Lung microvascular endothelial cell (primary cell): ENCODE results near the gene RAET1E. TPM values are rescaled to one million over a fixed set of nuclear protein-coding genes. Genes with fewer than 3 reads are reported as not detected.
A peak's percentile ranks its signal among the peaks of the same experiment; 100 is the strongest.
"Not testable (repeated sequence)": the region's sequence is repeated elsewhere in the genome, so short reads cannot be mapped to it uniquely, and the experiment has no call there.

Experiments
- DNase-seq, 2 donors: peaks; one replicate each; pipeline versions ENCODE4 v3.0.0 to v3.0.0-alpha.2; 2010; ENCODE audit warnings: low read depth in 2 of 2
- total RNA-seq: library from RNA; depleted of rRNA; stranded (reverse); fragments of >200 nt; gene quantifications from 2 replicates; pipeline ENCODE4 v1.2.1, GENCODE V29; 2014

Gene RAET1E
- total RNA-seq, 1 donor from 2014 or later = not detected

DNA sequence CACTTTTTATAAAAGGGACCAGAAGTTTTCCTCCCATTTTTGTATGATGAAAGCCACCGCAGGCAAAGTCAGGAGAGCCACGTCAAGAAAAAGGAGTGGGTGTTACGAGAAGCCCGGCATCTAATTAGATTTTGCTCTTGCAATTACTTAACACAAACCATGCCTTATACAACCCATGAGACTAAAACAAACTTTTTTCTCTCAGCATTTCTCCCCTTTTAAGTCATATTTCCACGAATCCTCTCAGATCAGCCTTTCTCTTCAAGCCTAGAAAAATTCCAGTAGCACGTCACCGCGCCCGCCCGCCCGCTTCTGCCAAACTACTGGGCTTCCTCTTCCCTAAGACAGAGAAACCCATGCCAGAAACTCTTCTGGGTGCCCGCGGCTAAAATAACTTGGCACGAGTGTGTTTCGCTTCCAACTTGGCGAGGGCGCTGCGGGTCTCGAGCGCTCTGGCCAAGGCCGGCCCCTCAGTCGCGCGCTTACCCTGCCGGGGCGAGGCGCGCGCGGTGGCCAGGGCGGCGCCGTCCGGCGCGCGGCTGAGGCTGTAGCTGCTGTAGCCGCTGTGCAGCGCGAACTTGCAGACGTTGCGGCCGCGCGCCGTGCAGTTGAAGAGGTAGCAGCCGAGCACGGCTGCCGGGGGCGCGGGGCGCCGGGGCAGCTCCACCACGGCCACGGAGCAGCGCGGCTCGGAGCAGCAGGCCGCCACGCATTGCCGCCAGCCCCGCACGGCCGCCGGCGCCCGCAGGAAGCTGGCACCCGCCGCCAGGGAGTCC, 34.8 kb downstream of the RAET1E start:
- DNase-seq = peak; percentile 74 to 79

DNA sequence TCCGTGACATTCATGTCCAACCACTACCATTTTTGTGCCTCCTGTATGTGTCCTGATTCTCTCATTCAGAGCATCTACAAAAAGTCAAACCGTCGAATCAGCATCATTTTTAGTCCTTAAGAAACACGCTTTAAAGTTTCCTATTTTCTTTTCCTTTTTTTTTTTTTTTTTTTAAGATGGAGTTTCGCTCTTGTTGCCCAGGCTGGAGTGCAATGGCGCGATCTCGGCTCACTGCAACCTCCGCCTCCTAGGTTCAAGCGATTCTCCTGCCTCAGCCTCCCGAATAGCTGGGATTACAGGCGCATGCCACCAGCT, 35.5 kb downstream of the RAET1E start:
- not testable (repeated sequence) for DNase-seq

DNA sequence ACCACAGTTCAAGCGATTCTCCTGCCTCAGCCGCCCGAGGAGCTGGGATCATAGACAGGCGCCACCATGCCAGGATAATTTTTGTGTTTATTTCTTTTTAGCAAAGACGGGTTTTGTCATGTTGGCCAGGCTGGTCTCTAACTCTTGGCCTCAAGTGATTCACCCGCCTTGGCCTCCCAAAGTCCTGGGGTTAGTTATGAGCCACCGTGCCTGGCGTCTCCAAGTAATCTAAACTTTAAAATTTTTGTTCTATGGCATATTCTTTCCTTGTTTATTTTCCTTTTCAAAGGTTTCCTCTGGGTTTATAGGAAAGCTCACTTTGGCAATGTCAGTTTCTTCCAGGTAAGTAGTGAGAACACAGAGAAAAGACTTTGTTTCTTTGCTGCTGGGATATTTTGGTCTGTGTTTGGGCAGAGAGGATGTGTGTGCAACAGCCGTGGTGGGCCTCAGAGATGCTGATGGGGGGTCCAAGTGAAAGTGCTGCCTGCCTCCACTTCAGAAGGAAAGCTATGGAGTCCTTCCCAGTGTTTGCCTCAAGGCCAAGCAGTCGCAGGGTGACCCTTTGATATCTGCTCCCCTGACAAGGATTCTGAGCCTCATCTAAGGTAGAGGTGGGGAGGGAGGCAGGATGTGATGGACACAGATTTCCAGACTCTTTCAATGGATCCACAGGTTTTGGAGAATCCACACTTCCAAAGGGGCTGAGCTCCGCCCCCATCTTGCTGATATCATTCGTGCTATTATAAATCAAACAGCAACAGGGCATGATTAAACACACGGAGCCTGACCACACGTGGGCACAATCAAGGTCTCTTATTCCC, 36.1 kb downstream of the RAET1E start:
- DNase-seq = no peak

DNA sequence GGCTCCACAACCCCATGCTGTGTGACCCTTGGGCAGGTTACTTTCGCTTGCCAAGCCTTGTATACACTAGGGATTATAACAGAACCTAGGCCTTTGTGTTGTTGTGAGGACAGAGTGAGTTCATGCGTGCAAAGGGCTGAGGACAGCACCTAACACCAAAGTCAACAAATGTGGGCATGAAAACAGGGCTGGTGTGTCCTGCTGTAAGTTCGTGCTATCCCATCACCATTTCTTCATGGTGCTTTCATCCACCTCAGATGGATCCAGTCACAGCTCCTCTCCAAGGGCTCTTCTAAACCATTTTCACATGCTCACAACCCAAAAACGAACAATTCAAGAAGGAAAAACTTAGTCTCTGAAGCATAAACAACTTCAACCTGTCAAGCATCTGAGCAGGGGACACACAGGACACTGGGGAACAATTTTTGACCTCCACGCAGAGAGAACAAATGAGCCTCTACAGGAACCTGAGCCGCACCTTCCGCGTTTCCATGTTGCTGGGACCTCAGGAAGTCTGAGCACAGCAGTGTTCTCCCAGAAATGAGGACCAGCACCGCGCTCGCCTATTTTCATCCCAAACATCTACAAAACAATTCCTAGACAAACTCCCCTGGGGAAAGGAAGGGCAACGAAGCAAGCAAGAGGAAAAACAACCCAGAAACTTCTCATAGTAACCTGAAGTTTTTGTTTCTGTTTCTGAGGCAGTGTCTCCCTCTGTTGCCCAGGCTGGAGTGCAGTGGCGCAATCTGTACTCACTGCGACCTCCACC, 36.9 kb downstream of the RAET1E start:
- peak; percentile 36 to 51 for DNase-seq

DNA sequence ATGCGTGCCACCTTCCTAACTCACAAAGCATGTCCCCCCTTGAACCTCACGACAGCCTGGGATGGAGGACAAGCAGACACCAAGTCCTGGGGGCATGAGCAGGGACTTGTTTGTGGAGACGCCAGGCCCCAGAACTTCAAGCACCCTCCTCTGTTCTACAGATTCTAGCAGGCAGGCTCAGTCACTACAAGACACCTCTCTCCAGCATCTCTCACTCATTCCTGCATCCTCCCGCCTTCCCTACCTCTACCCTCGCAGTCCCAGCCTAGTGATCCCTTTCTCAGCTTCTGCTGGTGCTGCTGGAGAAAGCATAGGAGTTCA, 37.4 kb downstream of the RAET1E start:
- no peak for DNase-seq

DNA sequence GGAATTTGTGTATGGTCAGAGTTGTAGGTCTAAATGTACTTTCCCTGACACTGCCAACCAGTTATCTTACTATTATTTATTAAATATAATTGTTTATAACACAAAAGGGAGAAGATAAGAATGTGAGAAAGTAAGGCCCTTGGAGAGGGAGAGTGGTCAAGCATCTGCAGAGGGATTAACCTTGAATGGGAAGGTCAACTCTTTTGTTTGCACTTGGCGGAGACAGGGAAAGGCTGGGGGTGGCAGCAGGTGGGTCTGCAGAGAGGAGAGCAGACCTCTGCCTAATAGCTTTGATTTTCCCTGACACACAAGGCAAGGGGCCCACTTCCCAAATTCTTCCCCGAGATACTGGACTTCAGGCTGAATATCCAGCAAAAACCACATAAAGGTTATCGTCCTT, 38.0 kb downstream of the RAET1E start:
- DNase-seq = no peak

DNA sequence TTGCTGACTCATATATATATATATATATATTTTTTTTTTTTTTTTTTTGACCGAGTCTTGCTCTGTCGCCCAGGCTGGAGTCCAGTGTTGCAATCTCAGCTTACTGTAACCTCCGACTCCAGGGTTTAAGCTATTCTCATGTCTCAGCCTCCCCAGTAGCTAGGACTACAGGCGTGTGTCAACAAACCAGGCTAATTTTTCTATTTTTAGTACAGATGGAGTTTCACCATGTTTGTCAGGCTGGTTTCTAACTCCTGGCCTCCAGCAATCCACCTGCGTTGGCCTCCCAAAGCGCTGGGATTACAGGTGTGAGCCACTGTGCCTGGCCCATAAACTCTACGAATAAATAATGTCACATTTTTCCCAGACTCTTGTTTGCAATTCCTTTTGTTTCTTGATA, 38.5 kb downstream of the RAET1E start:
- DNase-seq = peak in 1 of 2 donors; percentile 28

DNA sequence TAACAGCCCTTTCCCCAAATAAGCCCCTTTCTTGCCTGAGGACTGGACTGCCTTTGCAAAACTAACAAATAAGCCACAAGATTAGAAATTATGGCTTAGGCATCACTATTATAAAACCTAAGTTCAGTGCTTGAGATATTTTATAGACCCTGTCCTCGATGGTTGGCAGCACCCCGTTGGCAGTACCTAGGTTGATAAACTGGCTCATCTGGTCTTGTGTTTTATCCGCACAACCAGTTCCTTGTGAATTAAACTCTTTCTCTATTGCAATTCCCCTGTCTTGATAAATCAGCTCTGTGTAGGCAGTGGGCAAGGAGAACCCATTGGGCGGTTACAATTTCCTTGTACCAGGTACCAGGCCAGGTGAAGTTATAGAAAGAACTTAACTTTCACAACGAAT, 40.4 kb downstream of the RAET1E start:
- DNase-seq = no peak

DNA sequence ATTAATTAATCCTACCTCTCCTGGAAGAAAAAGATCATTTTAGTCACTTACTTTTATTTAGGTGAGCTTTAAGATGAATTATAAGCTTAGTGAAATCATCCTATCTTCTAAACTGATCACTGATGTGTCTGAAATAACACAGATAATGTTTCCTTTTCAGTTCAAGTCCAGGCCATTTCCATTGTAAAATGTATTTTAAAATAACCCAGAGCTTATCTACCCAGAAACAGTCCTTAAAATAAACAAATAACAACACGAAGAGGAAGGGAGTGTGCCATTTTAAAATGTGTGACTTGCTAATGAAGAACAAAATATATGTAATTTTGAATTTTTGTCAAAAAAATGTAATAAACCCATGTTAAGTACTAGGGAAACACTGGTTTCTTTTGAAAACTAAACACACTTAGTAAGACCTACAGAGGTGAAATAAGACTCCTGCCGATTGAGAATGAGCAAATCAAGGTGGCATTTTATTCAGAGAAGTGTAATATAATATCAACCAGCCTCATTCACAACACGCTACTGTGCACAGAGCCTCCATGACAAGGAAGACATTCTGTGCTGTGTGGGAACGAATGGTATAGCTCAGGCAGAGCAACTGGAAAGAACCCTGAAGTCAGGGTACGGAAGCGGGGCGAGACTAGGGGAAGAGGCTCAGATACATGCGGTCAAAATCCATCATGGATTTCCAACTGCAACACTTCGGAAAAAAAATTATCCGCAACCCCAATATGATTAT, 41.5 kb downstream of the RAET1E start:
- DNase-seq = peak; percentile 14 to 87

DNA sequence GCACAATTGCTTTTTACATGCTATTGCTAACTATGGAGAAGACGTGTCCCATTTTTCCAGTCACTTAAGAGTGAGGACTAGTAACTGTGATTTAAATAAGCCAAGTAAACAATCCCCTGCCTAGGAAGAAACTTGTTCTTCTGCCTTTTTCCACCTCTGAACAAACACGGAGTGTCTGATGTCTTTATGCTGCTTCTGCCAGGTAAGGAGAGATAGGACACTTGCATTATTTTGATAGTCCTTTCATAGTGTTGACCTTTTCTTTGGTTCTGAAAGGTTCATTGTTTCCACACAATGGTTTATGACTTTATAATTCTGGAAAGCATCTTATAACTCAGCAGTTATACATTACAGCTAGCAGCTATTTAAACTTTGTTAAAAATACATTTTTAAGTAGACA, 42.2 kb downstream of the RAET1E start:
- peak in 1 of 2 donors; percentile 24 for DNase-seq

DNA sequence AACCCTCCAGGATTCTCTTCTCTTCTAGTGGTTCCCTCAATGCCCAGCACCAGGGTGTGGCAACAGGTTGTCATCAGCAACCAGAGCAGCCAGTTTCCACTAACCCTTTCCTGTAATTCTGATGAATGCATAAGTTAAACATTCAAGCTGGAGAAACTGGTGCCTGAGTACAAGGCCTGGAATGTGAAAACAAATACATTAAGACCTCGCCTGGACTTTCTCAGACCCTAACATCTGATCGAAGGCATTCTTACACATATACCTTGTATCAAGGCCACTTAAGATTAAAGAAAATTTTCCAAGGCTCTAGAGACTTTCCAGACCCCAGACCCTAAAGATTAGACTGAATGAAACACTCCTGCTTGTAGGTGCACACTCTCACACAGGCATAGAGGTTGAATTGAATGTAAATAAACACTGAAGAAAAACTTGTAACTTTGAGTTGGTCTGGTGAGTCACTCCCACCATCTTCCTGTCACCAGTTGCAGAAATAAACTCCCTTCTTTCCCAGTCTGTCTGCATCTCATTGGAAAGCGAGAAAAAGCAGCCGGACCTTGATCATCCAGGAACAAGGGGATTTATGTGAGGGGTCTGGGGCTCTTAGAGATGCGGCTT, 42.8 kb downstream of the RAET1E start:
- DNase-seq = peak; percentile 81 to 84

DNA sequence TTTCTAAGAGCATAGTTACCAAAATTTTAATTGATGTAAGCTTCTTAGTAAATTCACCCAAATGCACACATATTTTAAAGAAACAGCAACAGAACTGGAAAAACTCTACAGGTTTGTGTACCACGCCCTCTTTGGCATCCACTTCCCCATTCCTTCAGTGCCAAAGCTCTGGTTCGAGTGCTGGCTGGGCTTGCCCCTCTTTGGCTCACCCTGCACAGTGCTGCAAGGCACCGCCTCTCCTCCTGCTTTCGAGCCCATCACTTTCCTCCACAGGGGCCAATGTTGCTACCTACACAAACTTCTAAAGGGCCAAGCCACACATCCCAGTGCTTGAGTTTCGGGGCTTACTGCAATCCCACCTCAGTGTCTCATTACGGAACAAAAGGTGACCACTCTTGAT, 43.4 kb downstream of the RAET1E start:
- DNase-seq = peak in 1 of 2 donors; percentile 58

DNA sequence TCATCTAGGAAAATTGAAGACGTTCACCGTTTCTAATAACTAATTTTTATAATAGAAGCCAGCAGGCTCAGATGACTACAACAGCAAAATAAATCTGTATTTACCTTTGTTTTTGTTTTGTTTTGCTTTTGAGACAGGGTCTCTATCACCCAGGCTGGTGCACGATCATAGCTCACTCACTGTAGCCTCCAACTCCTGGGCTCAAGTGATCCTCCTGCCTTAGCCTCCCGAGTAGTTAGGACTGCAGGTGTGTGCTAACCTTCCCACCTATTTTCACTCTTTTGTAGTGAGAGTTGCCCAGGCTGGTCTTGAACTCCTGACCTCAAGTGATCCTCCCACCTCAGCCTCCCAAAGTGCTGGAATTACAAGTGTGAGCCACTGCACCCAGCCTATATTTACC, 43.9 kb downstream of the RAET1E start:
- DNase-seq = not testable (repeated sequence)

DNA sequence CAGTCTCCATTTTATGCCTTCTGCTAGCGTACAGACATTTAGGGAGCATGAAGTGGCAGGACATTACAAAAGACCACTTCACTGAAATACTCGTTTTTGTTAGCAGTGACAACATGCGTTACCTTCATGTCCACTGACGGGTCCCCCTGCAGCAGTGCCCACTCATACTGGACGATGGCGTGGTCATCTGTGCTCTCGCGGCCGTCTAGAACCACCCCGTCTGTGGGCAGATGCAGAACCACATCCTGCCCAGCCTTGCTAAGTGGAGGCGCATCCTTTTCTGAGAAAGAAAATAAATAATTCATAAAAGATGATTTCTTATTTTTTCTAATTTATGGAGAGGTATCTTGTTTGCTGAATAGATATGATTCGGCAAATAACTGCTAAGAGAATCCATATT, 45.0 kb downstream of the RAET1E start:
- no peak for DNase-seq

DNA sequence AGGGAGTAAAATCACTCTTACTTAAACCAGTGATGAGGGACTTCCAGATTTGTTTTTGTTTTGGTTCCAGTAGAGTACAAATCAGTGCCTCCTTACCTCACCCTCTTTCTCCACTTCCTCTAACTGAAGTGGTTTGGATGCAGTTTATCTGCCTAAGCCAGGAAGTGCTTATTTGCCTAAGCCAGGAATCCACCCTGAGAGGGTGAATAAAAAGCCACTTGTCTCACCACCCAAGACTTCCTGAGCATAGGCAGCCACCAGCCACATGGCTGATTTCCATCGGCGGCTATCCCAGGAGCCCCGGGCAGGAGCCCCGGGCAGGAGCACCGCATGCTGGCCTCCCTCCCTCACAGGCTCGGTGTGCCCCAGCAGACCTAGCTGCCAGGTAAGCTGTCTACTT, 45.7 kb downstream of the RAET1E start:
- DNase-seq = peak in 1 of 2 donors; percentile 59

DNA sequence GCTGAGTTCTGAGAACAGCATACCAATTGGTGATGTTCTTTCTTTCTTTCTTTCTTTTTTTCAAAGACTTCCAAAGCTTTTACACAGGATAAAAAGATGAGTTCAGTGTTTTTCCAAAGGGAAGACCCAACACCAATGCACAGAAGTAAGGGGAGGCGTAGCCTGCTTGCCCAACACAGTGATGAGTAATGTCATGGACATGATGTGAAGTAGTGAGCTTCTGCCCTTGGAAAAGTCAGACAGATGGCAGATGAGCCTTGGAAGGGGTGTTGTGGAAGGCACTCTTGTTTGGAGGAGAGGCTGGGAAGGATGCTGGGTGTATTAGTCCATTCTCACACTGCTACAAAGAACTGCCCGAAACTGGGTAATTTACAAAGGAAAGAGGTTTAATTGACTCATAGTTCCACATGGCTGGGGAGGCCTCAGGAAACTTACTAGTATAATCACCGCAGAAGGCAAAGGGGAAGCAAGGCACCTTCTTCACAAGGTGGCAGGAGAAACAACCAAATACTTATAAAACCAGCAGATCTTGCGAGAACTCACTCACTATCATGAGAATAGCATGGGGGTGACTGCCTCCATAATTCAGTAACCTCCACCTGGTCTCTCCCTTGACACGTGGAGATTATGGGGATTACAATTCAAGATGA, 46.3 kb downstream of the RAET1E start:
- peak in 1 of 2 donors; percentile 21 for DNase-seq

DNA sequence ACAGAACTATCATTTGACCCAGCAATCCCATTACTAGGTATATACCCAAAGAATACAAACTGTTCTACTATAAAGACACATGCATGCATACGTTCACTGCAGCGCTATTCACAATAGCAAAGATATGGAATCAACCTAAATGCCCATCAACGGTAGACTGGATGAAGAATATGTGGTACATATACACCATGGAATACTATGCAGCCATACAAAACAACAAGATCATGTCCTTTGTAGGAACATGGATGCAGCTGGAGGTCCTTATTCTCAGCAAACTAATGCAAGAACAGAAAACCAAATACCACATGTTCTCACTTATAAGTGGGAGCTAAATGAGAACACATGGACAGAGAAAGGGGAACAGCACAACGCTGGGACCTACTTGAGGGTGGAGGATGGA, 49.6 kb downstream of the RAET1E start:
- not testable (repeated sequence) for DNase-seq
